Nephron (organoid): ENCODE results near the gene FEN1.

Experiments used
- H3K27ac Mint-ChIP-seq, 3 experiments: 2 replicates each; pipeline ENCODE4 v1.8.0; 2020; ENCODE audit warnings: mixed read lengths in 3 of 3, mild to moderate bottlenecking in 2 of 3, moderate library complexity in 1 of 3
- H3K27me3 Mint-ChIP-seq: 2 replicates; pipeline ENCODE4 v1.8.0; 2021; ENCODE audit warnings: low read depth, mild to moderate bottlenecking, moderate library complexity, mixed read lengths
- H3K36me3 Mint-ChIP-seq: 2 replicates; pipeline ENCODE4 v1.8.0; 2020; ENCODE audit warnings: low read depth, mixed read lengths
- H3K4me1 Mint-ChIP-seq: 2 replicates; pipeline ENCODE4 v1.8.0; 2020; ENCODE audit warnings: mixed read lengths
- H3K4me3 Mint-ChIP-seq, 3 experiments: 2 replicates each; pipeline ENCODE4 v1.8.0; 2020; ENCODE audit warnings: mild to moderate bottlenecking in 3 of 3, mixed read lengths in 3 of 3, moderate library complexity in 2 of 3
- H3K9me3 Mint-ChIP-seq: 2 replicates; pipeline ENCODE4 v1.8.0; 2020; ENCODE audit warnings: mixed read lengths
- TF ChIP-seq, protein P1 (sequence below), 3 experiments: fragments of 200-600 bp; sonication (generic); IDR thresholded peaks; one replicate each; pipeline ENCODE4 v1.5.0; 2021; ENCODE audit warnings: antibody characterized with exemption in 3 of 3; ENCODE audit not compliant: unreplicated experiment in 3 of 3

Gene FEN1

DNA sequence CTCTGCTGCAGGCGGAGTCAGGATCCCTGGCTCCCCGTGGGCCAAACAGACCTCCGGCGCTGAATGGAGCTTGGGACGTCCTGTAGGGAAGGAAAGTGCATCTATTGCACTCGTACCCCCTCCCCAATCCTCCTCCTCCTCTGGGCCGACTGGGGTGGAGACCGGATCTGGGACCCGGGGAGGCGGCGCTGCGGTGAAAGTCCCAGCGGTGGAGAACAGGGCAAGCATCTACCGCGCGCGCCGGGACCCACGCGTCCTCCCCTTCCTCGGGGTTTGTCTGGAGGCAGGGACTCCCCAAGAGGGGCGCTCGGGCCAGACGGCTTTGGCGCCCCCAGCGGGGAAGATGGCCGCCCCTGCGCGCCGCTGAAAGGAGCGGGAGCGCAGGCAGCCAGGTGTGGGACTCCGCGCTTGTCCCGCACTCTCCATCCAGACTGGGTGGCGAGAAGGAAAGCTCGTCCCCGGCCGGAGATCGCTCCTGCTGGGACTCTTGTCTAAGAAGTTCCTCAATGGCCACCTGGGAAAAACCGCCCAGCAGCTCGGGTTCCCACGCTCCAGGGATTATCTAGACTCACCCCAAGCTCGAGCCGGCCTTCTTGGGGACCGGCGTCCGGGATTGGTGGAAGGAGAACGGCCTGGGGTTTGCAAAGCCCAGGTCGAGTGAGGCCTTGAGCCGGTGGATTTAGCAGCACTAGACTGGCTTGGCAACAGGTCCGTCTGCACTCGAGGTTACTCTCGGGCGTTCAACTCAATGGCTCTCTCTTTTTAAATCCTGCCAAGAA lies 36.1 kb downstream of the FEN1 start:
- H3K27me3 Mint-ChIP-seq = peaks cover 8% of the 10 kb centered on the region
- peaks cover 52% of the 10 kb centered on the region for H3K4me1 Mint-ChIP-seq
- peak overlapping the region; percentile 81 to 91 (median 82) for H3K4me3 Mint-ChIP-seq
- TF ChIP-seq, protein P1, sequence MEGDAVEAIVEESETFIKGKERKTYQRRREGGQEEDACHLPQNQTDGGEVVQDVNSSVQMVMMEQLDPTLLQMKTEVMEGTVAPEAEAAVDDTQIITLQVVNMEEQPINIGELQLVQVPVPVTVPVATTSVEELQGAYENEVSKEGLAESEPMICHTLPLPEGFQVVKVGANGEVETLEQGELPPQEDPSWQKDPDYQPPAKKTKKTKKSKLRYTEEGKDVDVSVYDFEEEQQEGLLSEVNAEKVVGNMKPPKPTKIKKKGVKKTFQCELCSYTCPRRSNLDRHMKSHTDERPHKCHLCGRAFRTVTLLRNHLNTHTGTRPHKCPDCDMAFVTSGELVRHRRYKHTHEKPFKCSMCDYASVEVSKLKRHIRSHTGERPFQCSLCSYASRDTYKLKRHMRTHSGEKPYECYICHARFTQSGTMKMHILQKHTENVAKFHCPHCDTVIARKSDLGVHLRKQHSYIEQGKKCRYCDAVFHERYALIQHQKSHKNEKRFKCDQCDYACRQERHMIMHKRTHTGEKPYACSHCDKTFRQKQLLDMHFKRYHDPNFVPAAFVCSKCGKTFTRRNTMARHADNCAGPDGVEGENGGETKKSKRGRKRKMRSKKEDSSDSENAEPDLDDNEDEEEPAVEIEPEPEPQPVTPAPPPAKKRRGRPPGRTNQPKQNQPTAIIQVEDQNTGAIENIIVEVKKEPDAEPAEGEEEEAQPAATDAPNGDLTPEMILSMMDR (IDR thresholded peaks at IDR 0.05; ENCODE audit: unreplicated experiment in 3 of 3) = peak; percentile 40 to 58 (median 41)
- H3K27ac Mint-ChIP-seq = peak overlapping the region; percentile 94 to 97 (median 95)
- H3K9me3 Mint-ChIP-seq = no peaks in the 10 kb centered on the region
- H3K36me3 Mint-ChIP-seq = peaks cover 5% of the 10 kb centered on the region

- peak overlapping the region; percentile 81 to 91 (median 82) for H3K4me3 Mint-ChIP-seq
- peaks cover 7% of the 10 kb centered on the region for H3K36me3 Mint-ChIP-seq
- peaks cover 7% of the 10 kb centered on the region for H3K27me3 Mint-ChIP-seq
- H3K9me3 Mint-ChIP-seq = no peaks in the 10 kb centered on the region
- peaks cover 57% of the 10 kb centered on the region for H3K4me1 Mint-ChIP-seq
- TF ChIP-seq, protein P1 (IDR thresholded peaks at IDR 0.05; ENCODE audit: unreplicated experiment in 3 of 3) = no peak
- H3K27ac Mint-ChIP-seq = peak overlapping the region; percentile 94 to 97 (median 95)
Measured at GRCh38 chr11:61829806-61830205, 37.1 kb downstream of the FEN1 start.

GRCh38 chr11:61830237-61831105 lies 37.8 kb downstream of the FEN1 start:
- peak overlapping the region; percentile 63 to 95 (median 82) for H3K27ac Mint-ChIP-seq
- peak overlapping the region; percentile 81 to 91 (median 82) for H3K4me3 Mint-ChIP-seq
- peaks cover 62% of the 10 kb centered on the region for H3K4me1 Mint-ChIP-seq
- H3K36me3 Mint-ChIP-seq = peaks cover 8% of the 10 kb centered on the region
- TF ChIP-seq, protein P1 (IDR thresholded peaks at IDR 0.05; ENCODE audit: unreplicated experiment in 3 of 3) = no peak
- H3K27me3 Mint-ChIP-seq = peaks cover under 1% of the 10 kb centered on the region
- H3K9me3 Mint-ChIP-seq = no peaks in the 10 kb centered on the region

DNA sequence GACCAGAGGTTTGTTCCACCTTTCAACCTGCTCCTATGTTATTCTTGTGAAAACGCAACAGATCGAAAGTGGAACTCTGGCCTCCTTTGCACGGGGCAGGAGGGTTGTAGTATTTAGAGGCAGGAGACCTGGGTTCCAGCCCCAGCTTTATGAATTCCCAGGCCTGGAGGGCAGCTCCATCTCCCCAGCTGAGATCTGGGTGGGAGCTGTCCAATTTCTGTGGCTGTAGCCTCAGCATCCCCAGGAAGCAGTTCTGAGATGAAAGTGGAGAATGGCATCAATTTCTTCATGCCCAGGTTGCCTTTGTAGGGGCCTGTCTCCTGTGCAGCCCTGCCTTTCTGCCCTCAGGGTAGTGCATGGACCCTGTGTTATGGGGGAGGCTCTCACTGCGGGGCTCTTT lies 39.5 kb downstream of the FEN1 start:
- Mint-ChIP-seq H3K36me3 (peaks cover 15% of the 10 kb centered on the region), H3K9me3 (no peaks in the 10 kb centered on the region), H3K4me3 (peak overlapping the region; percentile 58 to 84 (median 75))

GRCh38 chr11:61832754-61833153 lies 40.0 kb downstream of the FEN1 start:
- TF ChIP-seq, protein P1 (IDR thresholded peaks at IDR 0.05; ENCODE audit: unreplicated experiment in 3 of 3) = no peak
- H3K36me3 Mint-ChIP-seq = peaks cover 15% of the 10 kb centered on the region
- peak overlapping the region; percentile 58 to 71 (median 66) for H3K27ac Mint-ChIP-seq
- peak overlapping the region in 2 of 3 experiments; percentile 54 to 61 for H3K4me3 Mint-ChIP-seq
- H3K4me1 Mint-ChIP-seq = peaks cover 55% of the 10 kb centered on the region
- H3K9me3 Mint-ChIP-seq = no peaks in the 10 kb centered on the region
- no peaks in the 10 kb centered on the region for H3K27me3 Mint-ChIP-seq

More for the DNA sequence above, 39.5 kb downstream of the FEN1 start:
- TF ChIP-seq, protein P1 (IDR thresholded peaks at IDR 0.05; ENCODE audit: unreplicated experiment in 3 of 3) = no peak
- Mint-ChIP-seq H3K27ac (peak overlapping the region; percentile 4 to 81 (median 45)), H3K4me1 (peaks cover 56% of the 10 kb centered on the region), H3K27me3 (no peaks in the 10 kb centered on the region)
